Prostate gland (tissue), 2 donors: ENCODE results near the gene MYO5B. TPM values are rescaled to one million over a fixed set of nuclear protein-coding genes. Genes with fewer than 3 reads are reported as not detected.
A peak's percentile ranks its signal among the peaks of the same experiment; 100 is the strongest.

Experiments used
- DNase-seq: peaks from one replicate; pipeline ENCODE4 v3.0.0-alpha.2; 2019; ENCODE audit warnings: low spot score
- H3K27ac ChIP-seq, 2 donors: fragments of 200-600 bp; sonication (generic); 2 replicates each; pipeline ENCODE4 v1.5.1; 2017 to 2019
- H3K27me3 ChIP-seq: fragments of 200-600 bp; sonication (generic); replicated peaks from 2 replicates; pipeline ENCODE4 v1.5.1; 2019; ENCODE audit not compliant: insufficient read depth
- H3K36me3 ChIP-seq, 2 donors: fragments of 200-600 bp; sonication (generic); 1 replicate in 1 of 2; 2 replicates in 1 of 2; pipeline versions ENCODE4 v1.5.1 to v1.8.1; 2017 to 2019
- H3K4me1 ChIP-seq: fragments of 200-600 bp; sonication (generic); replicated peaks from 2 replicates; pipeline ENCODE4 v1.5.1; 2019
- H3K4me3 ChIP-seq, 2 donors: fragments of 200-600 bp; sonication (generic); 2 replicates each; pipeline ENCODE4 v1.5.1; 2017 to 2019
- H3K9me3 ChIP-seq: fragments of 200-600 bp; sonication (generic); 2 replicates; pipeline ENCODE4 v1.5.1; 2017
- CTCF ChIP-seq, 4 experiments: fragments of 200-600 bp in 2 of 4; fragments of 450-650 bp in 2 of 4; sonication (generic) in 2 of 4; IDR thresholded peaks; 1 replicate in 3 of 4; 2 replicates in 1 of 4; pipeline ENCODE4 v1.5.1; 2016 to 2019; ENCODE audit warnings: antibody characterized with exemption in 4 of 4, mild to moderate bottlenecking in 2 of 4, moderate library complexity in 2 of 4
- POLR2A ChIP-seq: fragments of 450-650 bp; IDR thresholded peaks from one replicate; pipeline ENCODE4 v1.6.1; 2016; ENCODE audit warnings: antibody characterized with exemption, mild to moderate bottlenecking
- POLR2AphosphoS5 ChIP-seq: sonication (generic); formaldehyde crosslinking; IDR thresholded peaks from one replicate; pipeline ENCODE4 v1.6.1; 2017; ENCODE audit warnings: antibody characterized with exemption
- WGBS: methylation state at CpG from one replicate; pipeline ENCODE4 v1.1.5; 2018; 5-methylcytosine and 5-hydroxymethylcytosine counted together
- intact Hi-C: fragments of 100-400 bp; cut with DNase I; formaldehyde crosslinking; loops from one replicate; pipeline ENCODE4 v1.14.2; 2022
- total RNA-seq, 2 donors: library from RNA; depleted of rRNA; stranded (reverse); fragments of >200 nt; gene quantifications; one replicate each; pipeline ENCODE4 v1.1.0, GENCODE V29; 2016

The MYO5B gene
- total RNA-seq, 2 donors from 2014 or later: 28.5 to 31.1 TPM

GRCh38 chr18:50009773-50010335, 185.1 kb downstream of the MYO5B start:
- H3K27ac ChIP-seq: no peak overlapping the region
- 90% methylated on average over 3 of the region's 3 CpGs for WGBS

GRCh38 chr18:50008306-50008705, 186.6 kb downstream of the MYO5B start:
- WGBS: 58% methylated on average over 3 of the region's 3 CpGs
- H3K4me3 ChIP-seq: no peak overlapping the region
- H3K36me3 ChIP-seq: no peaks in the 10 kb centered on the region
- DNase-seq: no peak
- H3K4me1 ChIP-seq: no peaks in the 10 kb centered on the region
- no peaks in the 10 kb centered on the region for H3K27me3 ChIP-seq
- no peak for TF ChIP-seq POLR2A
- TF ChIP-seq CTCF (IDR thresholded peaks at IDR 0.05): no peak
- TF ChIP-seq POLR2AphosphoS5: no peak
- no peak overlapping the region for H3K27ac ChIP-seq
- intact Hi-C loops: loop anchor here (5.0 kb wide), 1 partner anchor 189 kb away; the partner anchor contains the start of gene MYO5B
- no peaks in the 10 kb centered on the region for H3K9me3 ChIP-seq

More at GRCh38 chr18:50009773-50010335, 185.1 kb downstream of the MYO5B start:
- TF ChIP-seq POLR2AphosphoS5 (no peak), CTCF (IDR thresholded peaks at IDR 0.05) (peak in 3 of 4 experiments; percentile 42 to 74 (median 48))
- intact Hi-C loops: loop anchor here (5.0 kb wide), 1 partner anchor 187 kb away; the partner anchor contains the start of gene MYO5B
- DNase-seq: peak; percentile 12
- no peak overlapping the region for H3K4me3 ChIP-seq
- H3K4me1 ChIP-seq: no peaks in the 10 kb centered on the region
- no peaks in the 10 kb centered on the region for H3K27me3 ChIP-seq
- H3K36me3 ChIP-seq: no peaks in the 10 kb centered on the region
- H3K9me3 ChIP-seq: no peaks in the 10 kb centered on the region

- 96% methylated on average over 2 of the region's 2 CpGs for WGBS
- intact Hi-C loops: loop anchor here (5.0 kb wide), 1 partner anchor 191 kb away; the partner anchor contains the start of gene MYO5B
- Histone ChIP-seq H3K9me3 (no peaks in the 10 kb centered on the region), H3K4me3 (no peak overlapping the region), H3K4me1 (no peaks in the 10 kb centered on the region), H3K36me3 (no peaks in the 10 kb centered on the region), H3K27ac (no peak overlapping the region), H3K27me3 (no peaks in the 10 kb centered on the region)
- no peak for DNase-seq
- no peak for TF ChIP-seq POLR2AphosphoS5
- no peak for TF ChIP-seq CTCF (IDR thresholded peaks at IDR 0.05)
- TF ChIP-seq POLR2A: no peak
Observed at GRCh38 chr18:50006470-50007046, 188.4 kb downstream of the MYO5B start.

GRCh38 chr18:50004013-50004412, 190.9 kb downstream of the MYO5B start:
- Histone ChIP-seq H3K36me3 (no peaks in the 10 kb centered on the region), H3K4me3 (no peak overlapping the region), H3K27me3 (no peaks in the 10 kb centered on the region), H3K9me3 (no peaks in the 10 kb centered on the region), H3K4me1 (no peaks in the 10 kb centered on the region), H3K27ac (no peak overlapping the region)
- DNase-seq: no peak
- TF ChIP-seq CTCF (IDR thresholded peaks at IDR 0.05) (no peak), POLR2AphosphoS5 (no peak), POLR2A (no peak)
- WGBS: 86% methylated on average over 4 of the region's 4 CpGs
- intact Hi-C loops: no loop called here

- no peak for DNase-seq
- H3K27me3 ChIP-seq: no peaks in the 10 kb centered on the region
- no peak overlapping the region for H3K27ac ChIP-seq
- H3K4me1 ChIP-seq: no peaks in the 10 kb centered on the region
- H3K4me3 ChIP-seq: no peak overlapping the region
- WGBS: 96% methylated on average over 2 of the region's 2 CpGs
- H3K36me3 ChIP-seq: no peaks in the 10 kb centered on the region
- TF ChIP-seq CTCF (IDR thresholded peaks at IDR 0.05) (no peak), POLR2AphosphoS5 (no peak), POLR2A (no peak)
- no peaks in the 10 kb centered on the region for H3K9me3 ChIP-seq
- intact Hi-C loops: no loop called here
Observed at GRCh38 chr18:50002781-50003180, 192.2 kb downstream of the MYO5B start.
